Large intestine (tissue), 3 donors: ENCODE measurements around the gene TJP1. TPM values are rescaled to one million over a fixed set of nuclear protein-coding genes. Genes with fewer than 3 reads are reported as not detected.

Source experiments
- DNase-seq, 2 donors: peaks; one replicate each; pipeline versions ENCODE4 v3.0.0 to v3.0.0-alpha.2; 2013
- H3K27ac ChIP-seq: one replicate; pipeline ENCODE4 v1.5.1; 2013; ENCODE audit warnings: low read length
- H3K27me3 ChIP-seq: 2 replicates; pipeline ENCODE4 v1.6.1; 2013; ENCODE audit warnings: low read length; ENCODE audit not compliant: control insufficient read depth, insufficient read depth
- H3K36me3 ChIP-seq: 2 replicates; pipeline ENCODE4 v1.6.1; 2013; ENCODE audit warnings: low read length; ENCODE audit not compliant: control insufficient read depth, insufficient read depth
- H3K4me1 ChIP-seq: one replicate; pipeline ENCODE4 v1.6.1; 2013; ENCODE audit warnings: low read length; ENCODE audit not compliant: control insufficient read depth, insufficient read depth
- H3K4me3 ChIP-seq: one replicate; pipeline ENCODE4 v1.5.1; 2013; ENCODE audit warnings: low read length
- H3K9me3 ChIP-seq: one replicate; pipeline ENCODE4 v1.6.1; 2013; ENCODE audit warnings: mild to moderate bottlenecking, low read depth, low read length, moderate library complexity; ENCODE audit not compliant: control insufficient read depth
- WGBS: methylation state at CpG from one replicate; pipeline ENCODE4 v1.1.5; 2013; ENCODE audit warnings: low lambda C conversion rate; ENCODE audit not compliant: insufficient coverage; 5-methylcytosine and 5-hydroxymethylcytosine counted together
- polyA plus RNA-seq: library from polyadenylated mRNA; unstranded; fragments of 120-200 nt; gene quantifications from one replicate; pipeline ENCODE4 v1.2.1, GENCODE V29; 2013

Gene TJP1
- polyA plus RNA-seq, 1 donor = 62.9 TPM

- Histone ChIP-seq H3K27ac (no peak overlapping the region), H3K4me1 (peaks cover 4% of the 10 kb centered on the region), H3K27me3 (no peaks in the 10 kb centered on the region), H3K36me3 (peaks cover 4% of the 10 kb centered on the region), H3K9me3 (no peaks in the 10 kb centered on the region), H3K4me3 (no peak overlapping the region)
- WGBS = 100% methylated on average over 1 of the region's 7 CpGs
- no peak for DNase-seq
Measured at GRCh38 chr15:29693225-29693624, 129.0 kb downstream of the TJP1 start.

DNA sequence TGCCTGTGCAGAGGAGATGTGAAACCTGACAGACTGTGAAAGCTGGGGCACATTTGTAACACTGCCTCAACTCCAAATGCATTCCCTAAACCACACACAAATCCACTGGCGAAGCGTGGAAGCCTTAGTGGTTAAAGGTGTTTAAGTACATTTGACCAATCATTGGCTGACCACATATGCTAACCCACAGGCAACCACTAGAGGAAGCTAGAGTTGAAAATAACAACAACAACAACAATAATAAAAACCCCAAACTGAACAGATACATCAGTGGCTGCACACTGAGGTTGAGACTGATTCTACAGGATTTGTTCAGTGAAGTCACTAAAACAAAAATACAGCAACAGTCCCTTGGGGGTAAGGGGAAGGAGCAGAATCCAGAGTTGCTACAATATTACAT, 129.7 kb downstream of the TJP1 start:
- WGBS = no CpG with 5 or more reads among the region's 2 CpGs
- Histone ChIP-seq H3K27ac (no peak overlapping the region), H3K9me3 (no peaks in the 10 kb centered on the region), H3K4me3 (no peak overlapping the region), H3K4me1 (peaks cover 11% of the 10 kb centered on the region), H3K36me3 (no peaks in the 10 kb centered on the region), H3K27me3 (no peaks in the 10 kb centered on the region)
- no peak for DNase-seq

GRCh38 chr15:29690765-29691475, 131.3 kb downstream of the TJP1 start:
- DNase-seq = no peak
- peaks cover 20% of the 10 kb centered on the region for H3K4me1 ChIP-seq
- H3K9me3 ChIP-seq = no peaks in the 10 kb centered on the region
- H3K4me3 ChIP-seq = no peak overlapping the region
- WGBS = no CpG with 5 or more reads among the region's 7 CpGs
- no peak overlapping the region for H3K27ac ChIP-seq
- H3K27me3 ChIP-seq = no peaks in the 10 kb centered on the region
- no peaks in the 10 kb centered on the region for H3K36me3 ChIP-seq

DNA sequence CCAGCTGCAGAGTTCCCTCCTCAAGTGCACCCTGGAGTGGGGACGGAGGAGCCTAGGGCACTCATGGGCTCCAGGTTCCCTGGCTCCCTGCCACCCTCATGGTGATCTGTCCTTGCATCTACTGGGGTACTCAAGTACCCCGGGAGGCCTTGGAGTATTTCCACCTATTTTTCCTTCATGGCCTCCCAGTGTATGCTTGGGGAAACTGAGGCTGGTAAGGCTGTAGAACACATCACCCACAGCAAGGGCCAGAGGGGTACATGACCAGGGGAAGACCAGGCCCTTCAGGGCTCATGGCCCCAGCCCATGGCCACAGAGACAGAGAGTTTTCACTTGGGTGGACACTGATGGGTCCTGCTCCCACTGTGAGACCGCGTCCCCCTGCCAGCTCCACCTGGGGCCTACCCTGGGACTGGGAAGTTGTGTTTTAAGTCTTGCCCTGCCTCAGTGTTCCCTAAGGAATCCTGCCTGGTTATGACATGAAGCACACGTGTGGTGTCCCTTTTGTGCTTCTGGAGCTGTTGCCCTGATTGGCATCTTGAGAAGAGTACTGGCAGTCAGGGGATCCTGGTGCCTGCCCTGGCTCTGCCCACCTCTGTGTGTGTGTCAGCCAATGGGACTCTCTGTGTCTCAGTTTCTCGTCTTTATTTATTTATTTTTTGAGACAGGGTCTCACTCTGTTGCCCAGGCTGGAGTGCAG, 132.8 kb downstream of the TJP1 start:
- H3K4me1 ChIP-seq = peaks cover 20% of the 10 kb centered on the region
- no peak overlapping the region for H3K4me3 ChIP-seq
- H3K27me3 ChIP-seq = no peaks in the 10 kb centered on the region
- no peak for DNase-seq
- H3K9me3 ChIP-seq = no peaks in the 10 kb centered on the region
- no CpG with 5 or more reads among the region's 6 CpGs for WGBS
- H3K36me3 ChIP-seq = no peaks in the 10 kb centered on the region
- H3K27ac ChIP-seq = no peak overlapping the region

DNA sequence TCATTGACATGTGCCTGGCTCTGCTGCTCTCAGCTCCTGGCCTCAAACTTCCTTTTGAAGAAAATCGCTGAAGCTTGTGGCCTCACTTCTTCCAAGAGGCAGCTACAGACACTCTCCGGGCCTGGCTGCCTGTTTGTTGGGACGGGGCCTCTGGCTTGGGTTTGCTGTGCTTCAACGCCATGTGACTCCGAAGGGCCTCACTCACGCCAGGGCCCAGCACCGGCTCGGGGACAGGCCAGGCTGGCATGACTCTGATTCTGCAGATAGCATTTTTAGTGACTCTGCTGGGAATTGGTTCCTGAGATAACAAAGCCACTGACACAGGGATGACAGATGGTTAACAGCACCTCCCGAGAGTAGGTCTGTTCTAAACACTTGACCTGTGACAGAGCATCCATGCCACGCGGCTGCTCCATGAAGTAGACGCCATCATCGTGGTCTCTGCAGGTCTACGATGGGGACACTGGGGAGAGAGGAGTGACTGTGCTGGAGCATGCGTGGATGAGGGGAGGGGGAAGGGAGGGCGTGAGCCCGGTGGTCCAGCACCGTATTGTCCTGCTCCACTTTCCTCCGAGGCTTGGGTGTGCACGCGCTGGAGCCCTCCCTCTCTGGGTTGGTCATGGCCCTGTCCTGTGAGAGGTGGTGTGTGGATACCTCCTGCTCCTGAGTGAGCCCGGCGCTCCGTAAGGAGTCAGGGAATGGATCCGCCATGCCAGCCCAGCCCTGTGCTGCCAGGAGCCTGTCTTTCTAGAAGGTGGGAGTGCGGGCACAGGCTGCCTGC, 133.6 kb downstream of the TJP1 start:
- no peaks in the 10 kb centered on the region for H3K36me3 ChIP-seq
- H3K9me3 ChIP-seq = no peaks in the 10 kb centered on the region
- no CpG with 5 or more reads among the region's 26 CpGs for WGBS
- H3K4me3 ChIP-seq = no peak overlapping the region
- no peaks in the 10 kb centered on the region for H3K27me3 ChIP-seq
- H3K27ac ChIP-seq = no peak overlapping the region
- DNase-seq = no peak
- peaks cover 20% of the 10 kb centered on the region for H3K4me1 ChIP-seq

- peak; percentile 82 to 88 for DNase-seq
- Histone ChIP-seq H3K4me3 (no peak overlapping the region), H3K9me3 (no peaks in the 10 kb centered on the region), H3K27ac (no peak overlapping the region), H3K36me3 (no peaks in the 10 kb centered on the region), H3K4me1 (peaks cover 20% of the 10 kb centered on the region), H3K27me3 (no peaks in the 10 kb centered on the region)
- no CpG with 5 or more reads among the region's 24 CpGs for WGBS
Measured at GRCh38 chr15:29687939-29688505, 134.2 kb downstream of the TJP1 start.

GRCh38 chr15:29687204-29687815, 135.0 kb downstream of the TJP1 start:
- DNase-seq = peak in 1 of 2 donors; percentile 49
- H3K4me1 ChIP-seq = peaks cover 20% of the 10 kb centered on the region
- no peak overlapping the region for H3K4me3 ChIP-seq
- H3K9me3 ChIP-seq = no peaks in the 10 kb centered on the region
- no peak overlapping the region for H3K27ac ChIP-seq
- H3K36me3 ChIP-seq = no peaks in the 10 kb centered on the region
- WGBS = no CpG with 5 or more reads among the region's 15 CpGs
- H3K27me3 ChIP-seq = no peaks in the 10 kb centered on the region

DNA sequence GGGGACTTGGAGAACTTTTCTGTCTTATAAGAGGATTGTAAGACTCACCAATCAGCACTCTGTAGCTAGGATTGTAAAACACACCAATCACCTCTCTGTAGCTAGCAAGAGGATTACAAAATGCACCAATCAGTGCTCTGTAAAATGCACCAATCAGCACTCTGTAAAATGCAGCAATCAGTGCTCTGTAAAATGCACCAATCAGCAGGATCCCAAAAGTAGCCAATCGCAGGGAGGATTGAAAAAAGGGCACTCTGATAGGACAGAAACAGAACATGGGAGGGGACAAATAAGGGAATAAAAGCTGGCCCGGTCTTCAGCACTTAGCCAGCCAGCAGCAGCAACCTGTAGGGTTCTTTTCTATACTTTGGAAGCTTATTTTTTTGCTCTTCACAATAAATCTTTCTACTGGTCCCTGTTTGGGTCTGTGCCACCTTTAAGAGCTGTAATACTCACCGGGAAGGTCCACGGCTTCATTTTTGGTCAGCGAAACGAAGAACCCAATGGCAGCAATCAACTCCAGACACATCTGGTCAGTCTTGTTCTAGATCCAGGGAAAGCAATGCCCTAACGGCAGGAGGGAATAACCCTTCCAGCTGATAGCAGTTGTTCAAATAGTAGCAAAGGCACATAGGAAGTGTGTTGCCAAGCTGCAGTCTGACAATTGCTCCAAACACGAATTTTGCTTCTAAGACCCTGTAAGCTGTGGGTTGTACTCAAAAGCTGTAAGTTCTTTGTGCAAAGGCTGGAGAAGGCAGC, 135.6 kb downstream of the TJP1 start:
- H3K36me3 ChIP-seq = no peaks in the 10 kb centered on the region
- 100% methylated on average over 1 of the region's 8 CpGs for WGBS
- no peaks in the 10 kb centered on the region for H3K27me3 ChIP-seq
- H3K27ac ChIP-seq = no peak overlapping the region
- H3K9me3 ChIP-seq = no peaks in the 10 kb centered on the region
- H3K4me1 ChIP-seq = peaks cover 20% of the 10 kb centered on the region
- no peak overlapping the region for H3K4me3 ChIP-seq
- DNase-seq = no peak

GRCh38 chr15:29686079-29686425, 136.2 kb downstream of the TJP1 start:
- no CpG with 5 or more reads among the region's 4 CpGs for WGBS

More at GRCh38 chr15:29686079-29686425, 136.2 kb downstream of the TJP1 start:
- Histone ChIP-seq H3K4me3 (no peak overlapping the region), H3K9me3 (no peaks in the 10 kb centered on the region), H3K4me1 (peaks cover 20% of the 10 kb centered on the region), H3K27ac (no peak overlapping the region), H3K36me3 (no peaks in the 10 kb centered on the region), H3K27me3 (no peaks in the 10 kb centered on the region)
- no peak for DNase-seq
